HCT116 (cell line): Measurements from ENCODE around the gene CYB5RL. TPM values are rescaled to one million over a fixed set of nuclear protein-coding genes. Genes with fewer than 3 reads are reported as not detected.

Experiments used
- ATAC-seq: fragments of 200-7000 bp; cut with Tn5 transposase; 2 replicates; pipeline ENCODE4 v1.9.1; 2020; ENCODE audit warnings: mild to moderate bottlenecking, moderate library complexity
- BruUV-seq: library from RNA; stranded (reverse); fragments of 400-500 nt; replicated peaks from 2 replicates; lab custom pipeline; 2021; lab: Mats Ljungman, UMichigan
- CTCF ChIA-PET: fragments of 300-600 bp; sonication (Branson Sonifier 250); formaldehyde crosslinking; loops from one replicate; lab custom pipeline; 2021; ENCODE audit warnings: antibody characterized with exemption; lab: Charles Lee
- POLR2A ChIA-PET: fragments of 300-600, 350-600 bp; sonication (Branson Sonifier 250); formaldehyde crosslinking; loops from one replicate; lab custom pipeline; 2021; ENCODE audit warnings: antibody characterized with exemption; lab: Charles Lee
- RAD21 ChIA-PET, 2 experiments: fragments of 300-600 bp; sonication (Branson Sonifier 250); formaldehyde crosslinking; loops; one replicate each; lab custom pipeline; 2023; ENCODE audit warnings: low total read pairs in 2 of 2; ENCODE audit not compliant: uncharacterized antibody in 2 of 2, unreplicated experiment in 2 of 2, low non-redundant PET in 1 of 2; lab: Charles Lee
- DNase-seq: peaks from one replicate; pipeline ENCODE4 v3.0.0-alpha.2; 2010; ENCODE audit warnings: low read depth, low spot score
- H2AFZ ChIP-seq: fragments of 200-600 bp; shearing (Covaris generic), sonication (generic); 2 replicates; pipeline ENCODE4 v1.6.1; 2017; ENCODE audit warnings: low read depth, mixed run types, mixed read lengths, antibody characterized with exemption, low read length; ENCODE audit not compliant: poor library complexity, severe bottlenecking
- H3K27ac ChIP-seq: 2 replicates; pipeline ENCODE4 v1.5.1; 2012; ENCODE audit warnings: low read depth, low read length
- H3K27me3 ChIP-seq: fragments of 200-600 bp; sonication (generic); 2 replicates; pipeline ENCODE4 v1.6.1; 2016; ENCODE audit warnings: mixed run types, low read length, mixed read lengths; ENCODE audit not compliant: insufficient read depth
- H3K36me3 ChIP-seq, 2 experiments: fragments of 200-500 bp in 1 of 2; fragments of 200-600 bp in 1 of 2; sonication (Bioruptor generic) in 1 of 2; sonication (generic) in 1 of 2; 2 replicates each; pipeline versions ENCODE4 v1.5.1 to v1.6.1; 2014 to 2016; ENCODE audit warnings: low read length in 2 of 2, inconsistent platforms in 1 of 2, mixed read lengths in 1 of 2, mixed run types in 1 of 2; ENCODE audit not compliant: insufficient read depth in 2 of 2, control insufficient read depth in 1 of 2
- H3K4me1 ChIP-seq, 2 experiments: fragments of 200-600 bp in 1 of 2; sonication (generic) in 1 of 2; 2 replicates each; pipeline versions ENCODE4 v1.5.1 to v1.6.1; 2012 to 2017; ENCODE audit warnings: low read length in 2 of 2, inconsistent platforms in 1 of 2, mild to moderate bottlenecking in 1 of 2, mixed read lengths in 1 of 2, mixed run types in 1 of 2, moderate library complexity in 1 of 2; ENCODE audit not compliant: insufficient read depth in 2 of 2, control insufficient read depth in 1 of 2
- H3K4me2 ChIP-seq: fragments of 200-600 bp; sonication (generic); 2 replicates; pipeline ENCODE4 v1.6.1; 2017; ENCODE audit warnings: mixed run types, low read length, mixed read lengths
- H3K4me3 ChIP-seq, 2 experiments: fragments of 200-600 bp in 1 of 2; sonication (generic) in 1 of 2; replicated peaks in 1 of 2; 2 replicates each; pipeline ENCODE4 v1.5.1; 2011 to 2016; ENCODE audit warnings: low read length in 2 of 2, control low read depth in 1 of 2, low read depth in 1 of 2, mild to moderate bottlenecking in 1 of 2, mixed read lengths in 1 of 2, mixed run types in 1 of 2
- H3K79me2 ChIP-seq: fragments of 200-600 bp; sonication (generic); 2 replicates; pipeline ENCODE4 v1.6.1; 2017; ENCODE audit warnings: mild to moderate bottlenecking, mixed run types, low read length, moderate library complexity, mixed read lengths; ENCODE audit not compliant: insufficient read depth
- H3K9ac ChIP-seq: fragments of 200-600 bp; sonication (generic); 2 replicates; pipeline ENCODE4 v1.6.1; 2016; ENCODE audit warnings: low read length, mixed read lengths
- H3K9me2 ChIP-seq: fragments of 200-600 bp; sonication (generic), shearing (Covaris generic); 2 replicates; pipeline ENCODE4 v1.6.1; 2017; ENCODE audit warnings: mixed run types, mild to moderate bottlenecking, moderate library complexity; ENCODE audit not compliant: insufficient read depth
- H3K9me3 ChIP-seq, 2 experiments: fragments of 200-500 bp in 1 of 2; fragments of 200-600 bp in 1 of 2; sonication (Bioruptor generic) in 1 of 2; sonication (generic) in 1 of 2; 2 replicates each; pipeline ENCODE4 v1.6.1; 2014 to 2017; ENCODE audit warnings: low read length in 2 of 2, mixed read lengths in 2 of 2, inconsistent platforms in 1 of 2, low read depth in 1 of 2, mild to moderate bottlenecking in 1 of 2, mixed run types in 1 of 2, moderate library complexity in 1 of 2; ENCODE audit not compliant: control insufficient read depth in 1 of 2, insufficient read depth in 1 of 2
- H4K20me1 ChIP-seq: fragments of 200-600 bp; sonication (generic), shearing (Covaris generic); 2 replicates; pipeline ENCODE4 v1.6.1; 2017; ENCODE audit warnings: mixed run types, mild to moderate bottlenecking, moderate library complexity; ENCODE audit not compliant: insufficient read depth
- ATF3 ChIP-seq: IDR thresholded peaks from 2 replicates; pipeline ENCODE4 v1.6.1; 2012
- ELF1 ChIP-seq: IDR thresholded peaks from 2 replicates; pipeline ENCODE4 v1.6.1; 2012; ENCODE audit warnings: low read depth, borderline replicate concordance
- EZH2phosphoT487 ChIP-seq: fragments of 200-600 bp; IDR thresholded peaks from 2 replicates; pipeline ENCODE4 v1.6.1; 2018; ENCODE audit warnings: antibody characterized with exemption, borderline replicate concordance
- FOSL1 ChIP-seq: IDR thresholded peaks from 2 replicates; pipeline ENCODE4 v1.6.1; 2012; ENCODE audit warnings: low read depth
- POLR2AphosphoS5 ChIP-seq: IDR thresholded peaks from 2 replicates; pipeline ENCODE4 v1.6.1; 2011; ENCODE audit warnings: mild to moderate bottlenecking, low read depth, low read length, moderate library complexity
- SIN3A ChIP-seq: IDR thresholded peaks from 2 replicates; pipeline ENCODE4 v1.6.1; 2012; ENCODE audit warnings: low read depth
- ZBTB33 ChIP-seq: IDR thresholded peaks from 2 replicates; pipeline ENCODE4 v1.6.1; 2011; ENCODE audit warnings: mild to moderate bottlenecking, low read length, moderate library complexity; ENCODE audit not compliant: insufficient replicate concordance; ENCODE audit errors: extremely low read depth
- intact Hi-C: fragments of 100-400 bp; cut with micrococcal nuclease; formaldehyde crosslinking; loops from 2 replicates; pipeline ENCODE4 v1.10.0; 2022
- total RNA-seq: library from RNA; stranded (reverse); gene quantifications from one replicate; pipeline ENCODE4 v1.2.1, GENCODE V29; 2021; ENCODE audit not compliant: unreplicated experiment

Gene CYB5RL
- total RNA-seq, 1 experiment from 2014 or later, result 11.7 TPM

- TF ChIP-seq ATF3, result no peak
- TF ChIP-seq EZH2phosphoT487, result no peak
- no peak for TF ChIP-seq POLR2AphosphoS5
- no peak for TF ChIP-seq ZBTB33
Measured at GRCh38 chr1:54177726-54178125, 22.1 kb downstream of the CYB5RL start (continued).

DNA sequence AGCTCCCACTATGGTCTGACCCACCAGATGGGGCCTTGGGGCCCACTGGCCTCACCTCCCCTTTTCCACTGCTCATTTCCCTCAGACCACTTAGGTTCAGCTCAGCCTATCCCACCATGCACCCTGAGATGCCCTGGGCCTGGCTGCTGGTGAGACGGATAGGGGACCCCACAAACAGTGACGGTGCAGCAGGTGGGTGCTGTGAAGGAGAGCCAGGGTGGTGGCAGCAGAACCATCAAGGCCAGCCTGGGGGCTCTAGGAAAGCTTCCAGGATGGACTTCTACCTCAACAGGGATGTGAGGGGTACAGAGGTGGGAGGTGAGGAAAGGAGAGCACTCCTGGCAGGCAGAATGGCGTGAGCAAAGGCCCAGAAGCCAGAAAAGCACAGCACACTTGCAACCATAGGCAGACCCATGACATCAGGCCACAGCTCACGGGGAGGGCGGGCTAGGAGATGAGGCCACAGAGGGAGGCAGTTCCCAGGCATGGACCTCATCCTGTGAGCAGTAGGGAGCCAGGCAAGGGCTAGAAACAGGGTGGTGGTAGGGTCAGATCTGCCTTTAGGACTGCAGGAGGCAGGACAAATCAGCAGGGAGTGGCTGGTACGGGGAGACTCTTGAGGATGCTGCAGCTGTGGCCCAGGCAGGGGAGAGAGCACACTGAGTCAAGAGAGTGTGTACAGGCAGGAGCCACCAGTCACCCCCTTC is 23.1 kb downstream of the CYB5RL start:
- H3K9ac ChIP-seq, result no peak overlapping the region
- no TSS peak for BruUV-seq
- CTCF ChIA-PET, result no interaction called here
- intact Hi-C loops, result no loop called here
- no peaks in the 10 kb centered on the region; a peak in 1 of 4 replicates for H3K36me3 ChIP-seq
- no peak overlapping the region for H3K4me2 ChIP-seq
- TF ChIP-seq FOSL1 (no peak), ELF1 (no peak), SIN3A (no peak)
- no peaks in the 10 kb centered on the region for H3K9me2 ChIP-seq
- no peak overlapping the region for H3K27ac ChIP-seq
- no peaks in the 10 kb centered on the region for H3K9me3 ChIP-seq
- ATAC-seq (no peak), DNase-seq (no peak)
- no peak overlapping the region for H3K4me3 ChIP-seq
- no peaks in the 10 kb centered on the region for H3K4me1 ChIP-seq
- no peaks in the 10 kb centered on the region for H3K79me2 ChIP-seq
- H2AFZ ChIP-seq, result no peak overlapping the region
- RAD21 ChIA-PET, result no interaction called here
- POLR2A ChIA-PET, result no interaction called here
- H3K27me3 ChIP-seq, result no peaks in the 10 kb centered on the region
- H4K20me1 ChIP-seq, result no peaks in the 10 kb centered on the region
